WI38 (cell line): Measurements from ENCODE around the gene CCR1.

Source experiments
- H3K4me3 ChIP-seq: 2 replicates; pipeline ENCODE4 v1.5.1; 2011; ENCODE audit warnings: low read depth, mild to moderate bottlenecking, control low read depth, low read length
- CTCF ChIP-seq: IDR thresholded peaks from 2 replicates; pipeline ENCODE4 v1.5.1; 2012; ENCODE audit warnings: low read depth, mild to moderate bottlenecking, control low read depth, low read length

Gene CCR1

GRCh38 chr3:46238386-46238785, 30.3 kb upstream of the CCR1 start:
- H3K4me3 ChIP-seq: no peak overlapping the region
- no peak for TF ChIP-seq CTCF

GRCh38 chr3:46236294-46237054, 28.4 kb upstream of the CCR1 start:
- TF ChIP-seq CTCF: no peak

GRCh38 chr3:46235425-46235824, 27.3 kb upstream of the CCR1 start:
- no peak for TF ChIP-seq CTCF
- no peak overlapping the region for H3K4me3 ChIP-seq

More at GRCh38 chr3:46236294-46237054, 28.4 kb upstream of the CCR1 start:
- H3K4me3 ChIP-seq: no peak overlapping the region

- H3K4me3 ChIP-seq: no peak overlapping the region
- TF ChIP-seq CTCF: no peak
Observed at GRCh38 chr3:46233194-46233593, 25.1 kb upstream of the CCR1 start.

- no peak for TF ChIP-seq CTCF
- H3K4me3 ChIP-seq: no peak overlapping the region
Observed at GRCh38 chr3:46231323-46231722, 23.2 kb upstream of the CCR1 start.

- H3K4me3 ChIP-seq: no peak overlapping the region
- TF ChIP-seq CTCF: no peak
Observed at GRCh38 chr3:46228260-46229242, 20.4 kb upstream of the CCR1 start.
